Pancreas (tissue), 10 donors: Measurements from ENCODE around the gene STK32A. TPM values are rescaled to one million over a fixed set of nuclear protein-coding genes. Genes with fewer than 3 reads are reported as not detected.

ENCODE experiments used
- ATAC-seq, 4 donors: fragments of 200-7000 bp; cut with Tn5 transposase; one replicate each; pipeline versions ENCODE4 v1.8.0 to v1.9.1; 2020; ENCODE audit warnings: mild to moderate bottlenecking in 4 of 4, moderate library complexity in 4 of 4
- DNase-seq, 6 donors: peaks; one replicate each; pipeline ENCODE4 v3.0.0-alpha.2; 2020
- FAIRE-seq: peaks from 2 replicates; lab custom pipeline; 2012; peaks lifted over from hg19 to GRCh38; lab: Jason Lieb, UNC
- H3K27ac ChIP-seq, 4 donors: fragments of 200-600 bp; sonication (generic); 1 replicate in 3 of 4; 2 replicates in 1 of 4; pipeline versions ENCODE4 v1.5.0 to v1.8.0; 2020
- H3K27me3 ChIP-seq, 4 donors: fragments of 200-600 bp; one replicate each; pipeline ENCODE4 v1.8.0; 2021
- H3K36me3 ChIP-seq, 3 donors: fragments of 200-600 bp; sonication (generic) in 1 of 3; one replicate each; pipeline versions ENCODE4 v1.5.0 to v1.8.0; 2020 to 2021
- H3K4me1 ChIP-seq, 3 donors: fragments of 200-600 bp; one replicate each; pipeline ENCODE4 v1.8.0; 2021
- H3K4me3 ChIP-seq, 4 donors: fragments of 200-600 bp; sonication (generic) in 2 of 4; one replicate each; pipeline versions ENCODE4 v1.5.0 to v1.8.0; 2020 to 2021
- H3K9me3 ChIP-seq, 4 donors: fragments of 200-600 bp; one replicate each; pipeline ENCODE4 v1.8.0; 2021
- WGBS, 2 donors: extraction: QIAGEN DNeasy Blood & Tissue Kit; methylation state at CpG; one replicate each; pipeline ENCODE4 v1.1.7; 2013; 5-methylcytosine and 5-hydroxymethylcytosine counted together
- intact Hi-C, 3 donors: fragments of 100-400 bp; cut with DNase I; formaldehyde crosslinking; loops; one replicate each; pipeline versions ENCODE4 v1.11.1 to v1.14.2; 2022
- polyA plus RNA-seq, 2 donors: library from polyadenylated mRNA; stranded (reverse); fragments of 200-250 nt; gene quantifications; one replicate each; pipeline ENCODE4 v1.2.3, GENCODE V29; 2013
- total RNA-seq, 6 donors: library from RNA; stranded (reverse); fragmentation: NEBNext Ultra II Directional in 4 of 6; extraction: Animal tissue kit (Norgen Biotek cat#: 25700) in 4 of 6; gene quantifications; one replicate each; pipeline versions ENCODE4 v1.2.1 to v1.2.4, GENCODE V29; 2021 to 2023
- TF ChIP-seq, protein P1 (sequence below), 4 donors: fragments of 200-600 bp; sonication (generic) in 3 of 4; IDR thresholded peaks; one replicate each; pipeline versions ENCODE4 v1.5.0 to v1.8.0; 2021; ENCODE audit warnings: antibody characterized with exemption in 4 of 4
- donor health status: healthy with polysubstance abuse.
- donor health status: DM: no; HTN: no; CAD: no; lungs with moderate emphysema.
- donor health status: DM: no; HTN: no; CAD: no.
- donor health status: control.
- donor health status: control.
- donor health status: Bipolar disorder and iron deficiency.
- donor health status: DM: yes; HTN: yes; CAD: no.
- donor health status: DM: no; HTN: no; CAD: no.
- donor health status: DM: no; HTN: no; CAD: no.
- donor health status: DM: yes; HTN: yes; CAD: no.

The STK32A gene
- total and polyA plus RNA-seq, 8 donors: 1.7 to 5.6 (median 3.2) TPM

DNA sequence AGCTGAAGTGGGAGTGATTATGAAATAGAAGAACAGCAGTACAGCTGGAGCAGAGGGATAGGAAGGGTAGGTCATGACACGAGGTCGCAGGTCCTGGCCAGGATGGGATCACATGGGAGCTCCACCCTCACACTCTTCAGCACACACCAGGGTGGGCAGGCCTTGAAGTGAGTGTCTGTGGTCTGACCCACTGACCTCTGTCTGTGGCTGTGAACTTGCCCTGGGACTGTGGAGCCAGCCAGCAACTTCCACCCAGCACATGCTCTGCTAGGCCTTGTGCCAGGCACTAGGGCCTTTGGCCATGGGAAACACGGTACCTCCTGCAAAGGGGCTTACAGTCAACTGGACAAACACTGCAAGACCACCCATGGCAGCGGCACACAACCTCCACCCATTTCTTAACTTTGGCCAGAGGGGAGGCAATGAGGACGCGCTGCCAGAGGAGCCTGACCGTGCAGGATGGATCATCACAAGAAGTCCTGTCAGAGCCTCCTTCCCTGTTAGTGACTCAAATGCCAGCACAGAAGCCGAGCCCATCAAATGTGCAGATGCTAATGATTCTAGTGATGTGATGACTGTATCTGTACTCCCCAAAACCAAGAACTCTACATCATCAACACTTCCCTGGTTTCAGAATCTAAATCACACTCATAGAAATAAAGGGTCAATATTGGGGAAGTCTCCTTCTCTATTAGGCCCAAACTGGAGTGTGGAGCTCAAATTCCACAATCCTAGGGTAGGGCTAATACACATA lies 161.4 kb downstream of the STK32A start:
- no peaks in the 10 kb centered on the region for H3K27me3 ChIP-seq
- no peaks in the 10 kb centered on the region for H3K4me1 ChIP-seq
- H3K9me3 ChIP-seq: no peaks in the 10 kb centered on the region
- no peak overlapping the region for H3K4me3 ChIP-seq
- 67 to 95% methylated on average over 8 of the region's 8 CpGs for WGBS, 2 donors
- intact Hi-C loops: no loop called here
- TF ChIP-seq, protein P1, sequence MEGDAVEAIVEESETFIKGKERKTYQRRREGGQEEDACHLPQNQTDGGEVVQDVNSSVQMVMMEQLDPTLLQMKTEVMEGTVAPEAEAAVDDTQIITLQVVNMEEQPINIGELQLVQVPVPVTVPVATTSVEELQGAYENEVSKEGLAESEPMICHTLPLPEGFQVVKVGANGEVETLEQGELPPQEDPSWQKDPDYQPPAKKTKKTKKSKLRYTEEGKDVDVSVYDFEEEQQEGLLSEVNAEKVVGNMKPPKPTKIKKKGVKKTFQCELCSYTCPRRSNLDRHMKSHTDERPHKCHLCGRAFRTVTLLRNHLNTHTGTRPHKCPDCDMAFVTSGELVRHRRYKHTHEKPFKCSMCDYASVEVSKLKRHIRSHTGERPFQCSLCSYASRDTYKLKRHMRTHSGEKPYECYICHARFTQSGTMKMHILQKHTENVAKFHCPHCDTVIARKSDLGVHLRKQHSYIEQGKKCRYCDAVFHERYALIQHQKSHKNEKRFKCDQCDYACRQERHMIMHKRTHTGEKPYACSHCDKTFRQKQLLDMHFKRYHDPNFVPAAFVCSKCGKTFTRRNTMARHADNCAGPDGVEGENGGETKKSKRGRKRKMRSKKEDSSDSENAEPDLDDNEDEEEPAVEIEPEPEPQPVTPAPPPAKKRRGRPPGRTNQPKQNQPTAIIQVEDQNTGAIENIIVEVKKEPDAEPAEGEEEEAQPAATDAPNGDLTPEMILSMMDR (IDR thresholded peaks at IDR 0.05): no peak
- no peaks in the 10 kb centered on the region for H3K36me3 ChIP-seq
- ATAC-seq (peak in 3 of 4 donors; percentile 21 to 55 (median 51)), FAIRE-seq (no peak), DNase-seq (peak in 2 of 6 donors; percentile 14 to 18)
- no peak overlapping the region for H3K27ac ChIP-seq

DNA sequence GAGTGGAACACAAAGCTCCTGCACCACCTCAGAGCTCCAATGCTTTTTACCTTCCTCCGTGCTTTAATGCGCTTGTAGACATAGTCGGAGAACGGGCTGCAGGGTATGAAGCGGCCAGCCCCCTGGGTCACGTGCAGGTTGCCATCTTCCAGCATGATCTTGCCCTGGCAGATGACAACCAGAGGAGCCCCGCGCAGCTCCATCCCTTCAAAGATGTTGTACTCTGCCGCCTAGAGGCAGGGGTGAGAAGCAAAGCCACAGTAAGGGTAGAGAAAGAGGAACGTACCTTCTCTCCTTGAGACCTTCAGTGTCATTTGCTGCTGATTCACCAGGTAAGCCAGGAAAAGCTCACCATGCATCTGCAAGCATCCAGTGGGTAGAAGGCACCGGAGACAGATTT lies 162.8 kb downstream of the STK32A start:
- TF ChIP-seq, protein P1 (IDR thresholded peaks at IDR 0.05): no peak
- Histone ChIP-seq H3K27me3 (no peaks in the 10 kb centered on the region), H3K4me1 (no peaks in the 10 kb centered on the region), H3K4me3 (no peak overlapping the region), H3K27ac (no peak overlapping the region), H3K36me3 (no peaks in the 10 kb centered on the region), H3K9me3 (no peaks in the 10 kb centered on the region)
- DNase-seq: no peak
- FAIRE-seq: no peak
- intact Hi-C loops: no loop called here
- 80 to 86% methylated on average over 11 of the region's 11 CpGs for WGBS, 2 donors
- no peak for ATAC-seq

DNA sequence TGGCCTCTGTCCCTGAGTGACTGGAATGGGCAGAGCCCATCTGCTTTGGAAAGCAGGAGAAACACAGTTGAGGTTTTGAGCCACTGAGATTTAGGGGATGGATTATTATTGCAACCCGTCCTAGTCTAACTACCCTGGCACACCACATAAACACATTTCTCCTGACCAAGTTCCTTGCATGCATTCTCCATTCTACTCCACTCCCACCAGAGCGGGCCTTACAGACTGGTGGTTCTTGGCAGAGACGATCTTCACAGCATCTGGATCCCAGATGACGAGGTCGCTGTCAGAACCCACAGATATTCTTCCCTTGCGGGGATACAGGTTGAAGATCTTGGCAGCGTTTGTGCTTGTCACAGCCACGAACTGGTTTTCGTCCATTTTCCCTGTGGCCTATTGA lies 164.0 kb downstream of the STK32A start:
- intact Hi-C loops: no loop called here
- H3K27ac ChIP-seq: no peak overlapping the region
- H3K36me3 ChIP-seq: no peaks in the 10 kb centered on the region
- no peaks in the 10 kb centered on the region for H3K4me1 ChIP-seq
- H3K27me3 ChIP-seq: no peaks in the 10 kb centered on the region
- no peak for DNase-seq
- TF ChIP-seq, protein P1 (IDR thresholded peaks at IDR 0.05): no peak
- no peak for FAIRE-seq
- no peaks in the 10 kb centered on the region for H3K9me3 ChIP-seq
- no peak overlapping the region for H3K4me3 ChIP-seq
- ATAC-seq: no peak
- 84 to 90% methylated on average over 9 of the region's 9 CpGs for WGBS, 2 donors

DNA sequence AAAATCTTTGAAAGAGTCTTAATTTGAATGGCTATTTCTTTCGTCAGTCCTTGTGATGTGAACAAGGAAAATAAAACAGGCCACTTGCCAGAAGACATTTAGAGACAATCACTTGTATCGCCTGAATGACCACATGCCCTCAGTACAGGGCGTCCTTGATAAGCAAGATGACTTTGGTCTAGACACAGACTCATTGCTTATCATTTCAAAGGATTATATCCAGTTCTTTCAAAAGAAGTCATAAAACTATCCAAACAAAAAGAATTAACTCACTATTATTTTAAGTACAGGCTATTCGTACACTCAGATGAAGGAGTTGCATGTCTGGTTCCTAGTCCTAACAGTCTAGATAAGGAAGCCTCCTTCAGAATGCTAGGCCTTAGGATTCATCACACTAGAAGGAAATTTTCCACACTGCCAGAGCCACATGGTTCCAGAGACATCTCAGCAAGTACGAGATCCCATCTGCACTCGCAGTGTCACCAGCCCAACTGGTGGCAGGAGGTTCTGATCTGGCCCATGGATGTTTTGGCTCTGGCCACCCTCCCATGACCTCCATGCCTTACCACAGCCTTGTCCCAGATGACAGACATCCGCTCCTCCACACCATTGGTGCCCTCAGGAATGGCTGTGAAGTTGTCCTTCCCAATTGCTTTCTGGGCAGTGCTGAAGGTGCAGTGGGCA lies 165.4 kb downstream of the STK32A start:
- Histone ChIP-seq H3K27me3 (no peaks in the 10 kb centered on the region), H3K9me3 (no peaks in the 10 kb centered on the region), H3K4me3 (no peak overlapping the region), H3K36me3 (no peaks in the 10 kb centered on the region), H3K4me1 (peaks cover 0 to 5% (median 4%) of the 10 kb centered on the region in 3 donors), H3K27ac (no peak overlapping the region)
- TF ChIP-seq, protein P1 (IDR thresholded peaks at IDR 0.05): no peak
- intact Hi-C loops: no loop called here
- 87 to 90% methylated on average over 7 of the region's 7 CpGs for WGBS, 2 donors
- FAIRE-seq: no peak
- no peak for ATAC-seq
- DNase-seq: no peak

DNA sequence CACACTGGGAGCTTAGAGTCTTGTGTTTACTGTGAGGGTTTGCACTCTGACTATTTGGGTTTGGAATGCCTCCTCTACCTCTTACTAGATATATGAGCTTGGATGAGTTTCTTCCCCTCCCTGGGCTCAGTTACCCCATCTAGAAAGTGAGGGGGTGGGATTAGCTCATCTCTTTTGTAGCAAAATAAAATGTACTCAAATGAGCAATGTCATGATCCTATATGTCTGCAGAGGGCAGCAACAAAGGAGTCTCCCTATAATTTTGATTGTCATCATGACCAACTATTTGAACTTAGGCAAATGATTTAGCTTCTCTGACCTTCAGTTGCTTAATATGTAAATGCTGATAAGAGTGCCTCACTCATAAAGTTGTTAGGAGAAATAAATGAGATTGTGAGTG lies 166.1 kb downstream of the STK32A start:
- FAIRE-seq (no peak), DNase-seq (no peak), ATAC-seq (no peak)
- no peaks in the 10 kb centered on the region for H3K27me3 ChIP-seq
- no peaks in the 10 kb centered on the region for H3K9me3 ChIP-seq
- H3K36me3 ChIP-seq: no peaks in the 10 kb centered on the region
- no peak overlapping the region for H3K4me3 ChIP-seq
- intact Hi-C loops: no loop called here
- peaks cover 0 to 5% (median 4%) of the 10 kb centered on the region in 3 donors for H3K4me1 ChIP-seq
- no peak overlapping the region for H3K27ac ChIP-seq
- TF ChIP-seq, protein P1 (IDR thresholded peaks at IDR 0.05): no peak
